Sigmoid colon (tissue), 4 donors: ENCODE results near the gene C14orf180.

Source experiments
- CTCF ChIP-seq, 4 experiments: fragments of 450-650 bp in 3 of 4; fragments of 200-600 bp in 1 of 4; IDR thresholded peaks; one replicate each; pipeline ENCODE4 v1.5.1; 2016 to 2019; ENCODE audit warnings: antibody characterized with exemption in 4 of 4, mild to moderate bottlenecking in 3 of 4, moderate library complexity in 2 of 4
- EP300 ChIP-seq, 4 donors: sonication (generic); formaldehyde crosslinking; IDR thresholded peaks; one replicate each; pipeline ENCODE4 v1.6.1; 2017; ENCODE audit warnings: antibody characterized with exemption in 4 of 4
- POLR2A ChIP-seq, 2 donors: fragments of 450-650 bp; IDR thresholded peaks; one replicate each; pipeline ENCODE4 v1.6.1; 2016; ENCODE audit warnings: antibody characterized with exemption in 2 of 2, mild to moderate bottlenecking in 2 of 2, moderate library complexity in 2 of 2
- POLR2AphosphoS5 ChIP-seq, 4 donors: sonication (generic); formaldehyde crosslinking; IDR thresholded peaks; one replicate each; pipeline ENCODE4 v1.6.1; 2017; ENCODE audit warnings: antibody characterized with exemption in 4 of 4

GRCh38 chr14:104549536-104550339, 29.8 kb upstream of the C14orf180 start:
- TF ChIP-seq POLR2A (IDR thresholded peaks at IDR 0.05) (no peak), CTCF (IDR thresholded peaks at IDR 0.05) (no peak), POLR2AphosphoS5 (IDR thresholded peaks at IDR 0.05) (no peak), EP300 (IDR thresholded peaks at IDR 0.05) (no peak)
